Uterus (tissue), 2 donors: ENCODE results near the gene MTF1.
"Not testable (repeated sequence)": the region's sequence is repeated elsewhere in the genome, so short reads cannot be mapped to it uniquely, and the experiment has no call there.

Experiments used
- CTCF ChIP-seq, 4 experiments: fragments of 200-600 bp in 2 of 4; fragments of 450-650 bp in 2 of 4; sonication (generic) in 2 of 4; IDR thresholded peaks; one replicate each; pipeline ENCODE4 v1.5.1; 2016 to 2019; ENCODE audit warnings: antibody characterized with exemption in 4 of 4, mild to moderate bottlenecking in 2 of 4, moderate library complexity in 1 of 4
- POLR2A ChIP-seq, 2 donors: fragments of 450-650 bp; IDR thresholded peaks; one replicate each; pipeline ENCODE4 v1.6.1; 2016; ENCODE audit warnings: antibody characterized with exemption in 2 of 2, mild to moderate bottlenecking in 1 of 2, moderate library complexity in 1 of 2

GRCh38 chr1:37906591-37906990 lies 47.2 kb upstream of the MTF1 start:
- TF ChIP-seq POLR2A, CTCF (IDR thresholded peaks at IDR 0.05): not testable (repeated sequence)
